Measurements from ENCODE around the gene RBP3. TPM values are rescaled to one million over a fixed set of nuclear protein-coding genes. Genes with fewer than 3 reads are reported as not detected.

RBP3 gene
- total and polyA plus RNA-seq, 8 donors = not detected

- H3K27ac ChIP-seq = no peak overlapping the region
- FAIRE-seq = no peak
- no peak for TF ChIP-seq CTCF (IDR thresholded peaks at IDR 0.05)
These were observed 19.5 kb downstream of the RBP3 start for GRCh38 chr10:47367646-47368045.

GRCh38 chr10:47368431-47369180, 20.4 kb downstream of the RBP3 start:
- ATAC-seq = no peak
- H3K27ac ChIP-seq = no peak overlapping the region
- 90 to 94% methylated on average over 24 of the region's 24 CpGs for WGBS, 2 donors
- no peaks in the 10 kb centered on the region for H3K4me1 ChIP-seq
- no peak overlapping the region for H3K4me3 ChIP-seq
- intact Hi-C loops (cut with DNase I) = no loop called here
- no peaks in the 10 kb centered on the region for H3K27me3 ChIP-seq
- no peak for FAIRE-seq
- no peak for TF ChIP-seq CTCF (IDR thresholded peaks at IDR 0.05)
- no peaks in the 10 kb centered on the region for H3K9me3 ChIP-seq
- no peaks in the 10 kb centered on the region for H3K36me3 ChIP-seq
- peak in 2 of 6 donors; percentile 7 to 45 for DNase-seq

More at GRCh38 chr10:47367646-47368045, 19.5 kb downstream of the RBP3 start:
- Histone ChIP-seq H3K27me3 (no peaks in the 10 kb centered on the region), H3K36me3 (no peaks in the 10 kb centered on the region), H3K9me3 (no peaks in the 10 kb centered on the region), H3K4me1 (no peaks in the 10 kb centered on the region), H3K4me3 (no peak overlapping the region)
- 90 to 92% methylated on average over 11 of the region's 11 CpGs for WGBS, 2 donors
- no peak for ATAC-seq
- DNase-seq = peak in 1 of 6 donors; percentile 44
- intact Hi-C loops (cut with DNase I) = no loop called here

- Histone ChIP-seq H3K9me3 (no peaks in the 10 kb centered on the region), H3K36me3 (no peaks in the 10 kb centered on the region), H3K27me3 (no peaks in the 10 kb centered on the region), H3K27ac (no peak overlapping the region), H3K4me3 (no peak overlapping the region), H3K4me1 (no peaks in the 10 kb centered on the region)
- TF ChIP-seq CTCF (IDR thresholded peaks at IDR 0.05) = no peak
- no peak for FAIRE-seq
- DNase-seq = peak in 2 of 6 donors; percentile 5 to 31
- ATAC-seq = no peak
- intact Hi-C loops (cut with DNase I) = no loop called here
- 71 to 86% methylated on average over 9 of the region's 9 CpGs for WGBS, 2 donors
These were observed 21.2 kb downstream of the RBP3 start for GRCh38 chr10:47369251-47369894.

- WGBS, 2 donors = 95 to 96% methylated on average over 11 of the region's 11 CpGs
- no peak for TF ChIP-seq CTCF (IDR thresholded peaks at IDR 0.05)
- H3K36me3 ChIP-seq = no peaks in the 10 kb centered on the region
- H3K27me3 ChIP-seq = no peaks in the 10 kb centered on the region
- H3K4me3 ChIP-seq = no peak overlapping the region
- H3K9me3 ChIP-seq = no peaks in the 10 kb centered on the region
- ATAC-seq (no peak), DNase-seq (peak in 1 of 6 donors; percentile 7), FAIRE-seq (no peak)
- intact Hi-C loops (cut with DNase I) = no loop called here
- H3K4me1 ChIP-seq = no peaks in the 10 kb centered on the region
- no peak overlapping the region for H3K27ac ChIP-seq
These were observed 22.0 kb downstream of the RBP3 start for GRCh38 chr10:47370015-47370767.

Data from pancreas (tissue), 10 donors.